ENCODE data around the gene SRRD.

The SRRD gene

DNA sequence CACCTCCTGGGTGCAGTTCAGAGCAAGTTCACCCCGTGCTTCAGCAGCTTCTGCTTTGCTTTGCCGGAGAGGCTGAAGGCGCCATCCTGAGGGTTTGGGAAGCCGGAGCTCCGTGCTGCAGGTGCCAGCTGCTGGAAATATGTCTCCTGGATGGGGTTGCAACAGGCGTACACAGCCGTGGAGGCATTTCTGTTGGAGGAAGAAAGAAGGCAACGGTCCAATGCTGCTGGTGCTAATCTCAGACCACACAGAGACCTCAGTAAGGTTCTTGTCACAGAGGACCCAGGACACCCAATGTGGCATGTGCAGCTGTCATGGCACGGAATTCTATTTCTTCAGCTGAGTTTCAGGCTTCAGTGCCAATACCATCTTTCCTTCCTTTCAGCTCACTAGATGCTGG lies 30.5 kb upstream of the SRRD start:
- in situ Hi-C loops (cut with HindIII; ENCODE audit: low sequenced_read_pairs) = no loop called here

DNA sequence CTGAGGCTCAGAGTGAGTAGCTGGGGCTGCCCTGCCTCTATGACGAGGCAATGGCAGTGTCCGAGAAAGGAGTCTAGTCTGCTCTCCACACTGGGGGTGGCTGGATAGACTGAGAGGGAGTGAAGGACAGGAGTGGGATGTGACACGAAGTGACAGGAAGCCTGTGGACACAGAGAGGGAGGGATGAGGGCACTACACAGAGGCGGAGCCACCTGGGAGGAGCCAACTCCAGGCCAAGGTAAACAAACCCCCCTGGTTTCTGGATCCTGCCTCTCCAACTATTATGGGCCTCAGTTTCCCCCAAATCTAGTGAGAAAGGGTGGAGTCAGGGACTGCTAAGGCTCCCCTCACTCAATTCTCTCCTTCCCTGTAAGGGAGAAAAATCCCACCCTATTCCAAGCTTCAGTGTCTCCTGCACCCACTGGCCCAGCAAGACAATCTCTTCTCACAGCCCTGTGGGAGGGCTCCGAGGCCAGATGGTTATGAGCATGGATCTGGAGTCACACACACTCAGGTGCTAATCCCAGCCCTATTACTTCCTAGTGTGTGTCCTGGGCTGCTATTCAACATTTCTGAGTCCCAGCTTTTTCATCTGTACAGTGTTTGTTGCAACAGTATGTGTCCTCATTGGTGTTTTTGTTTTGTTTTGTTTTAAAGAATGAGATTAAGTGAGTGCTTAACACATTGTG lies 29.7 kb upstream of the SRRD start:
- in situ Hi-C loops (cut with HindIII; ENCODE audit: low sequenced_read_pairs) = no loop called here

DNA sequence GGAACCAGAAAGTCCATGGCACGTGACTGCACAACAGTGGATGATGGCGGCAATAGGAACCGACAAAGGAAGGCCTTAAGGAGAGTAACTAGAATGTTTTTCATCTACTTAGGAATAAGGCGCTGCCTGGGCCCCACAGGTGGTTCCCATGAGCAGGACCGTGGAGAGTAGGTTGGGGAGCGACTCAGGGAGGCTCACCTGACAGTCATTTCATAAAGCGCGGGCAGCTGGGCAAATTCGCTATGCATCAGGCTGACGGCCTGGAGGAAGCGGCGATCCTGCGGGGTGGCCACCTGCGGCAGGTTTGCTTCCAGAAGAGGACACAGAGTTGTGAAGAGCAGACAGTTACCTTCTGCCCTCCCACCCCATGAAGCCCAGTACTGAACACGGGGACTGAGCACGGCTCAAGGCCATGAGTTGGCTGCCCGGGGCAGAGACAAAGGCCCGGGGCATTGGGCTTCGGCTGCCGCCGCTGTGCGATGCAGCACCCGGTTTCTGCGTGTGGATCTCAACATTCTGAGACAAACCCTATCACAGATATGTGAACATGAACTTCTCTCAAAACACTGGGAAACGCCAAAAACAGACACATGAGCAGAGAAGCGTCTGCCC lies 25.9 kb upstream of the SRRD start:
- in situ Hi-C loops (cut with HindIII; ENCODE audit: low sequenced_read_pairs) = no loop called here

DNA sequence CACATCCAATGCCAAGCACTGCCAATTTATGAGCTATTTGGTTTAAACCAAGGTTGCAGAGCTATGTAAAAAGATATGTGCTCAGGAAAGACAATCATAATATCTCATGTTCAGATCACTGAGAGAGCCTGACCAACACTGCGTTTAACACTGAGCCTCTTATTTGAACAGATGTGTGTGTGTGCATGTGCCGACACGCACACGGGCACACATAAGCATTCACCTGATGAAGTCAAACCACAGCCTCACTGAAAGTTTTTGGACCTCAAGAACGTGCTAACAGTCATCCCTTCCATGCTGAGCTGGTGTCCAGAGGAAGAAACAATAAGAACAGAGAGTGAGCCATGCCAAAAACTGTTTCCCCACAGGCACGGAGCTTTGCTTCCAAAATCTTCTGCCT lies 23.5 kb upstream of the SRRD start:
- in situ Hi-C loops (cut with HindIII; ENCODE audit: low sequenced_read_pairs) = loop anchor here (10.0 kb wide), 1 partner anchor 65 kb away; no protein-coding TSS in a partner anchor

DNA sequence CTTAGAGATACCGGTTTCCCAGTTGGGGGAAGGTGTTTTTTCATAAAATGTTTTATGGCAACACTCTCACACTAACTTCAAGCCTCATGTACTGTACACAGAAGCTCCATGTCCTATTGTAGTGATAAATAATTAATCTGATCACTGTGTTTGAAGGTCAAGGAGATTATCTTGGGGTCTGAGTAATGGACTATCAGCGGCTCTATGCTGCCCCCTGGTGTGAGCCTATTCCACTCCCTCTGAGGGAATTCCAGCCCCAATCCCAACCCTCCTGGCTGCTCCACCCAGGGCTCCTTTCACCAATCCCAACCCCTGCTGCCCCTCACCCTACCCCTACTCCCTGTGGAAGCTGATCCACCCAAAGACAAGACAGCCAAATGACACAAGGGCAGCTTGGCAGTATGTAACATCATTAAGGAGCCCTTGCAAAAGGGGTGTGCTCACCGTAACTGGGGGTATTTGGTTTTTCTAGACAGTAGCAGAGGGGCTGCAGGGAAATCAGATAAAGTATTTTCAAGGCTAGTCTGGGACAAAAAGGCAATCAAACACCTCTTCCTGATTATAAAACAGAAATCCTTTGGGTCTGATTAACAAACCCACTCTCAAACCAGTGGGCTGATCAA lies 22.4 kb upstream of the SRRD start:
- in situ Hi-C loops (cut with HindIII; ENCODE audit: low sequenced_read_pairs) = loop anchor here (10.0 kb wide), 1 partner anchor 66 kb away; no protein-coding TSS in a partner anchor

DNA sequence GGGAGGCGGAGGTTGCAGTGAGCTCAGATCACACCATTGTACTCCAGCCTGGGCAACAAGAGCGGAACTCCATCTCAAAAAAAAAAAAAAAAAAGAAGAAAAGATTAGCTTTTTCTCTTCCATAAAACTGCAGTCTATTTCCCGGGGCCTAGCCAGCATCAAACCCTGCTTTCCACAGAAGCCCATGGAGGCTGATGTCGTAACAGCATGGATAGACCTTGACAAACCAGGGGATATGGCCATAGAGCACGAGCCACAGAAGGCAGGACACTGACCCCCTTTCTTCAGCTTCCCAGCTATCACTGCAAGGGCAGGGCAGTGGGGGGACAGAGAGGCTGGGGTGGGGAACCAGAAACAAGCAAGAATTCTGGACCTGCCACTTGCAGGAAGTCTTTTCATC lies 21.6 kb upstream of the SRRD start:
- in situ Hi-C loops (cut with HindIII; ENCODE audit: low sequenced_read_pairs) = loop anchor here (10.0 kb wide), 1 partner anchor 67 kb away; no protein-coding TSS in a partner anchor

DNA sequence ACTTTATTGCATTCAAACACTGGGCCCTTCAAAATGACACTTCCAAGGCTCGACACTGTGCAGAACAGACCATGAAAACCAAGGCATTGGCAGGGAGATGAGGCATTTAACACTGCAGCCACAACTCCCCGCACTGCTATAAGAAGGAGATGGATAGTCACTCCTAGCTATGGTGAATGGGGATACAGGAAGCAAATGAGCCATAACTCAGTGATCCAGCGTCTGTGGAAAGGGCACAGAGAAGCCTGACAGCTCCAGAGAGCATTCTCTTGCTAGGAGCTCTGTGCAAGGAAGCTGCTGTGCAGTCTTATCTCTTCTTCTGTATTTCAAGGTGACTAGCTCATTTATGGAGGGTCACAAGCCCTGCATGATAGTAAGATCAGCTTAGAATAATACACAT lies 21.0 kb upstream of the SRRD start:
- in situ Hi-C loops (cut with HindIII; ENCODE audit: low sequenced_read_pairs) = loop anchor here (10.0 kb wide), 1 partner anchor 68 kb away; no protein-coding TSS in a partner anchor

DNA sequence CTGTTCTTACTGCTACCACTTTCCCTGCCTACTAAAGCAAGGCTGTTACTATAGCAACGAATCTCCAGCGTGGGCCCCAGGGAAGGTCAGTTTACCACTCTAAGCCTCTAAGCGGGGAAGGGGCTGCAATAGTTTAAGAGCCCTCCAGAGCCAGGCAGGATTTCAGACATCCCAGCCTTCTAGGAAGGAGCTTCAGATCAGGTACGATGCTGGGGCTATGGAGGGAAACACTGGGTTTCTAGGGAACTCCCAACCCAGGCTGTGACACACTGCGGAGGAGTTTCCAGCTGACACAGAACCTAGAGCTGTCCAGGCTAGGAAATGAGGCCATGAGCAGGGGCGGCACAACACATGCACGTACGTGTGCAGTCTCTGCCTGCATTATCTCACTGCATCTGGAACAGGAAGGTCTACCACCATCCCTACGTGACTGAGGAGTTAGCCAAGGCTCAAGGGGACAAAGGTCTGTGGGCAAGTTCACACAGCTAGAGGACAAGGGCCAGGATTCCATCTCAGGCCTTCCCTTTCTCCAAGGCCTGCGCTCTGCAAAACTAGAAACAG lies 20.5 kb upstream of the SRRD start:
- in situ Hi-C loops (cut with HindIII; ENCODE audit: low sequenced_read_pairs) = loop anchor here (10.0 kb wide), 1 partner anchor 68 kb away; no protein-coding TSS in a partner anchor

DNA sequence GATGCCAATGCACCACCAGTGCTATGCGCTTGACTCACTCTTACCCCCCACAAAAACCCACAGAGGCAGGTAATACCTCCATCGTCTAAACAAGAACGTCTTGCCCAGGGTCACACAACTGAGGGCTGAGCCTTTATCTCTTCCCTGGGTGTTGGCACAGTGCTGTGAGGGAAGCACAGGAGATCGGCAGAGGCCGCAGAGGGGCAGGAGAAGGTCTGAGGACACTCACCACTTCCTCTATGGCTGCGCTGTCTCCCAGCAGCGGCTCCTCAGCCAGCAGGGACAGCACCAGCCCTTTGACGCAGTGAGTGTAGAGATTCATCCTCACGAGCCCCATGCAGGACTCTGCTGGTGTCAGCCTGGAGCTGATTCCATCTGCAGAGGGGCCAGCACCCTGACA lies 20.0 kb upstream of the SRRD start:
- in situ Hi-C loops (cut with HindIII; ENCODE audit: low sequenced_read_pairs) = loop anchor here (10.0 kb wide), 1 partner anchor 69 kb away; no protein-coding TSS in a partner anchor

DNA sequence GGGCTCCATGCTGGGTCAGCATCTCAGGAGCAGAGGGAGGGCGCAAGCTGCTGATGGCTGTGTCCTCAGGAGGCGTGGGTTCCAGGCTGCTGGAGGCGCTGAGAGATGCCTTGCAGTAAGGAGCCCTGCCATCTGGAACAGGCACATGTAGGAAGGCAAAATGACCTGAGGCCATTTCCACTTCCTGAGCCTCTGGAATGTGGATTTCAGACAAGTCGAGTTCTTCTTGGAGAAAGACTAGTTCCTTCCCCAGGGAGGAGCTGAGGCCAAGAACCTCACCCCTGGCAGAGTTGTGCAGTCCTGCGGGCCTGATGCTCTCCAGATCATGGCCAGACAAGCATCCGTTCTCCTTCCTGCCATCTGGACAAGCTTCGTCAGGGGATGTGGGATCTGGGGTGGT lies 19.4 kb upstream of the SRRD start:
- in situ Hi-C loops (cut with HindIII; ENCODE audit: low sequenced_read_pairs) = loop anchor here (10.0 kb wide), 1 partner anchor 70 kb away; no protein-coding TSS in a partner anchor

DNA sequence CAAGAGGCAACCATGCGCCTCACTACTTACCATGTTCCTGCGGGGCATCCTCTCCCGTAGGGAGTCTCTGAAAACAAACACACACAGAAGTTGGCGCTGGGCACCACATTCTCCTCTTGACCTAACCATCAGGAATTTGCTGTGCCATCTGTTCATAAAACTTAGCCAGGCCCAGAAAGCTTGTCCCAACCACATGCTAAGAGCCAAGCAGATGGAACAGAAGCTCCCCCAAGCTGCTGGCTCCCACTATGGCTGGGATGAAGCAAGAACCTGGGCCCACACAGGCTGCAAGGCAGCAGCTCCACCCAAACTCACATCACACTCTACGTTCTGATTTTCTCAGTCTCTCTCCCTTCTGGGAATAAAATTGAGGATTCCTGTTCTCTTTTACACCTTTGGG lies 17.5 kb upstream of the SRRD start:
- in situ Hi-C loops (cut with HindIII; ENCODE audit: low sequenced_read_pairs) = loop anchor here (5.0 to 10.0 kb wide), 2 partner anchors 49 to 71 kb away; no protein-coding TSS in a partner anchor

DNA sequence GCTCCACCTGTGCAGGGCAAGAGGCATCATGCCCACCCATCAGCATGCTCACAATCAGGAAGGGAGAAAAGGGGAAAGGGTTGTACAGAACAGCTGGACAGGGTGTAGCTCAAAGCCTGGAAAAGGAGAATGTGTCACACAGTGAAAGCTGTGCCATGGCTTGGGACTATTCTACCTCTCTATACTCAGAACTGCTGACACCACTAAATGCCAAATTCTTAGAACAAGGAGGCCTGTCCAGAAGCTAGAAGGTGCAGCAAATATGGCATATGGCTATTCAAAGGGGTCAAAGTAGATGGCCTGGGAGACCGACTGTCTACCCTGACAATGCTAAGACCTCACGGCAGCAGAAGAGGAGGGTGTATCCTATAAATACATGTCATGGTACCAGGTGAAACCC lies 12.9 kb upstream of the SRRD start:
- in situ Hi-C loops (cut with HindIII; ENCODE audit: low sequenced_read_pairs) = no loop called here

DNA sequence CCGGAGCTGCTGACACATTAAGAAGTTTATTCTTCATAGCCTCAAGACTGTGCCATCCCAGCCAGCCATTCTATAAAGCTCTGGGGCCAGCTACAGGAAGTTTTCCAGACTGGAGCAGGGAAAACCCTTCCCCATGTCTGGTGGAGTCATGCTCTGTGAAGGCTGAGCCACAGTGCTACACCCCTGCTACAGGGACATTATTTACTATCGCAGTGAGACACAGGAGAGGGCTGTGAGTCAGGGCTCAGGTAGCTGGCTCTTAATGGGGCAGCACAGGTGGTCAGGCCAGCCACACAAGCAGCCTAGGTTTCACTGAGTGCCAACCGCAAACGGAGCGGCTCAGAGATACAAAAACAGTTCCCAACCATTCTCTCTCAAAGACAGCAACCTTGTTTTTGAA lies 12.2 kb upstream of the SRRD start:
- in situ Hi-C loops (cut with HindIII; ENCODE audit: low sequenced_read_pairs) = no loop called here

DNA sequence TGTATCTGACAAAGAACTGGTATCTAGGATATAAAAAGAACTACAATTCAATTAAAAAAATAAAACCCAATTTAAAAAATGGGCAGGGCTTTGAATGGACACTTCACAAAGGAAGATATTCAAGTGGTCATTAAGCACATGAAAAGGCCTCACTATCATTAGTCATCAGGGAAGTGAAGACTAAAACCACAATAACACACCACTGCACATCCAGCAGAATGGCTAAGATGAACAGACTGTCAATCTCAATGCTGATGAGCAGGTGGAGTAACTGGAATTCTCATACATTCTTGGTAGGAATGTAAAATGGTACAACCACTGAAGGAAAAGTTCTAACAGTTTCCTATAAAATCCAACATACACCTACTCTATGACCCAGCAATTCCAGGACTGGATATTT lies 9.0 kb upstream of the SRRD start:
- in situ Hi-C loops (cut with HindIII; ENCODE audit: low sequenced_read_pairs) = no loop called here

DNA sequence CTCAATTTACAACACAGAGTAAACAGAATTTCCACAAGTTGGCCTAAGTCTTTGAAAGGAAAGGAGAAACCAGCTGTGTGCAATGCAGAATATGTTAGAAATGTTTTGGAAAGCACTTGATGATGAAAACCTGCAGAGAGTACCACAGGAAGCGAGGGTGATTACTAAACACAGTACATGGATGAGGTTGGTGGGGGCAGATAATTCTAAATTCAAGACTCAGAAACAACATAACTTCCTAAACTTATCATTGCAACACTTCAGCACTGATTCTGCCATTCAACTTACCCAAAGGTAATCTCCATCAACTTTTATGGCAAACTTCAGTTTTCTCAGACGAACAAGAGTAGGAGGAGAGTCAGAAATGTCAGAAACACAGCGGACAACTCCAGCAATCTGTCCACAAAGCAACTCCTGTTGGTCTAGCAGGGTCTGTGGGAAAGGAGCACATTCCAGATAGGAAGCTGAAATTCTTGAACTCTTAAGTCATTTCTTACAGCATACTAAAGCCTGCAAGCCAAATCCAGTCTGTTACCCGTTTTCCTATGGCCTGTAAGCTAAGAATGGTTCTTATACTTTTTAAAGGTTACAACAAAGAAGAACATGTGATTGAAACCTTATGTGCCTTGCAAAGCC lies 6.9 kb upstream of the SRRD start:
- in situ Hi-C loops (cut with HindIII; ENCODE audit: low sequenced_read_pairs) = no loop called here

DNA sequence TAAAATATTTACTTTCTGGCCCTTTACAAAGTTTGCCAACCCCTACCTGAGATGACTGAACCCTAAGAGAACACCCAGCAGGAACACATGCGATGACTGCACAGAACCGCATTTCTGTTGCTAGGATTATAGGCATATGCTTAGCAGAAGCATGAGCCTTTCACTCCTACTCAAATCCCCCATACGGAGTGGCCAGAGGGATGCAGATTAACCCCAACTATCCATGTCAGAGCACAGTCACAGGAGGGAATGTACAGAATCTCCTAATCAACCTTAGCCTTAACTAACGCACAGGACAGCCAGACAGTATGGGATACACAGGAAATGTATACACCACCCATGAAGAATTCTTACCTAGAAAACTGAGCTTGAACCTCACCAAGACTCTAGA lies 6.3 kb upstream of the SRRD start:
- in situ Hi-C loops (cut with HindIII; ENCODE audit: low sequenced_read_pairs) = no loop called here

DNA sequence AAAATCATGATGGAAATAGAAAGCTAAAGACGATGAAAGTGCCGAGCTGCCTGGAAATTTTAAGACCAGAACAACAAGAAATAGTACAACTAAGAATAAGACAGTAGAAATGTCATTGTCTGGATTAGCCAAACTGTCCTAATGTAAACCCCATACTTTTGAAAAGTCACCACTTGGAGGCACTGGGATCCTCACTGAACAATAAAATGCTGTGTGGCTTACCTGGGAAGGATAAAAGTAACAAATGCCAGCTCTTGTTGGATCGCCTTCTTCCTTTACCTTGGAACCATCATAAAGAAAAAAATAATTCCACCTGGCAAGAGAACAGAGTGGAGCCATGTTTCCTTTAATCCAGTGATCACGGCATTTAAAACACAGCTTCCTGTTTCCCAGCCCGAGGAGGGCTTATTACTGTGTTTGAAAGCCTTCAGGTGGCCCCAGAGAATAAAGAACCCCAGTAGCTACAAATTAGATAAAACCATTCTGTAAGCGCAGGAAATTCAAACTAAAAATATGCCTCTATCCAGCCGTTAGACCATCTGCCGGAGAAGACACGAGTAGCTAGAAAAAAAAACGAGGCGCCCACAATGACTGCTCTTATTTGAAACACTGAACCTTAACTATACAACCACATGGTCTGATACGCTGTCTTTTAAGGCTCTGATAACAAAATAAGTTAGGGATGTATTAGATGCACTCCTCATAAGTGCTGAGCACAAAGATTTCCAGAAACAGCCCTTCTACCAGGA lies 4.5 kb upstream of the SRRD start:
- in situ Hi-C loops (cut with HindIII; ENCODE audit: low sequenced_read_pairs) = no loop called here

DNA sequence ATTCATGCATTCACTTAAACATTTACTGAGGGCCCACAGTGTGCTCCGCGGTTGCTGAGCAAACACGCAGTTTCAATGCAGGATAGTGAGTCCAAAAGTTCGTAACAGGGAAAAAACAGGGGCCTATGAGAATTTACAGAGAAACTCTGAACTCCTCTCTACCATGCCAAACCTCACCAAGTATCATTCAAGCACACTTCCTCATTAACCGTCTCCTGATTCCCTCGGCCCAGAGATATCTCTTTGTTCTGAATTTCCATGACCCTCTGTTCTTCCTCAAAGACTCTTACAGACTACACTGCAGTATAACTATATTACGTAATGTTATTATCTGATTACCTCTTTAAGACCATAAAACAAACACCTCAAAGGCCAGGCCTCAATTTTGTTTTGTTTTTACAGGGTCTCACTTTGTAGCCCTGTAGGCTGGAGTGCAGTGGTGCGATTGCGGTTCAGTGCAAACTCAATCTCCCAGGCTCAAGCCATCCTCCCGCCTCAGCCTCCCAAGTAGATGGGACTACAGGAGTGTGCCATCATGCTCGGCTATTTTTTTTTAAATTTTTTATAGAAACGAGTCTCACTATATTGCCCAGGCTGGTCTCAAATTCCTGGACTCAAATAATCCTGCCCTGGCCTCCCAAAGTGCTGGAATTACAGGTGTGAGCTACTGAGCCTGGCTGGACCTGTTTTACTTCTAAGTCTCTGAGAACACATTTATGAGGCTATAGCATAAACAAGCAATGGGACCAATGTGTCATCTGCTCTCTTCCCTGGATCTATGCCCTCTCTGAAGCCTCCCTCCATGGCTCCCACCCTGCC lies 3.7 kb upstream of the SRRD start:
- in situ Hi-C loops (cut with HindIII; ENCODE audit: low sequenced_read_pairs) = no loop called here

DNA sequence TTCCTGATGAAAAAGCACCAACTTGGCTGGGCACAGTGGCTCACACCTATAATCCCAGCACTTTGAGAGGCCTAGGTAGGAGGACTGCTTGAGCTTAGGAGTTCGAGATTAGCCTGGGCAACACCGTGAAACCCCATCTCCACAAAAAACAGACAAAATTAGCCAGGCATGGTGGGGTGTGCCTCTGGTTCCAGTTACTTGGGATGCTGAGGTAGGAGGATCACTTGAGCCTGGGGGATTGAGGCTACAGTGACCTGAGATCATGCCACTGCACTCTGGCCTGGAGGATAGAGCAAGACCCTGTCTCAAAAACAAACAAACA lies 3.1 kb upstream of the SRRD start:
- in situ Hi-C loops (cut with HindIII; ENCODE audit: low sequenced_read_pairs) = no loop called here

Measured in DLD1 (cell line).